ENCODE results near the gene MINPP1. TPM values are rescaled to one million over a fixed set of nuclear protein-coding genes. Genes with fewer than 3 reads are reported as not detected.

The MINPP1 gene
- total RNA-seq, 1 experiment from 2014 or later, result 25.5 TPM

DNA sequence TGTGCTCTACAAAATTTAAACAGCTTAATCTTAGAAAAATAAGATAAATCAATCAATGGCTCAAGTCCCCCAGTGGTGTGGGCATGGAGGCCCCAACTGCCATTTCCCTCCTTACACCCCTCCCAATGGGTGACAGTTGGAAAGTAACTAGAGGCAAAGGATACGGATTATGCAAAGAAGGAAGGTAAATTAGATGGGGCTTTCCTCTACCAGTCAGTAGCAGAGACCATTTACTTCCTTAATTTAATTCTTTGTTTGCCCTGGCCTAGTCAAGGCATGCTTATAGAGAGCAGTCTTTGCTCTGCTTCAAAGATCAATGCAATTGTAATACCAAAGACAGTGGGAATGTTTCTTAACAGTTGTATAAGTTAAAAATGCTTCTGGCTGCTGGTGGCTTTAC lies 91.7 kb downstream of the MINPP1 start:
- TF ChIP-seq, protein P1, sequence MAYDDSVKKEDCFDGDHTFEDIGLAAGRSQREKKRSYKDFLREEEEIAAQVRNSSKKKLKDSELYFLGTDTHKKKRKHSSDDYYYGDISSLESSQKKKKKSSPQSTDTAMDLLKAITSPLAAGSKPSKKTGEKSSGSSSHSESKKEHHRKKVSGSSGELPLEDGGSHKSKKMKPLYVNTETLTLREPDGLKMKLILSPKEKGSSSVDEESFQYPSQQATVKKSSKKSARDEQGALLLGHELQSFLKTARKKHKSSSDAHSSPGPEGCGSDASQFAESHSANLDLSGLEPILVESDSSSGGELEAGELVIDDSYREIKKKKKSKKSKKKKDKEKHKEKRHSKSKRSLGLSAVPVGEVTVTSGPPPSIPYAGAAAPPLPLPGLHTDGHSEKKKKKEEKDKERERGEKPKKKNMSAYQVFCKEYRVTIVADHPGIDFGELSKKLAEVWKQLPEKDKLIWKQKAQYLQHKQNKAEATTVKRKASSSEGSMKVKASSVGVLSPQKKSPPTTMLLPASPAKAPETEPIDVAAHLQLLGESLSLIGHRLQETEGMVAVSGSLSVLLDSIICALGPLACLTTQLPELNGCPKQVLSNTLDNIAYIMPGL (CRISPR knock-in tag; IDR thresholded peaks at IDR 0.05), result no peak
- TF ChIP-seq TCF7 (CRISPR knock-in tag; IDR thresholded peaks at IDR 0.05; ENCODE audit: low read depth), result no peak
- TF ChIP-seq, protein P2, sequence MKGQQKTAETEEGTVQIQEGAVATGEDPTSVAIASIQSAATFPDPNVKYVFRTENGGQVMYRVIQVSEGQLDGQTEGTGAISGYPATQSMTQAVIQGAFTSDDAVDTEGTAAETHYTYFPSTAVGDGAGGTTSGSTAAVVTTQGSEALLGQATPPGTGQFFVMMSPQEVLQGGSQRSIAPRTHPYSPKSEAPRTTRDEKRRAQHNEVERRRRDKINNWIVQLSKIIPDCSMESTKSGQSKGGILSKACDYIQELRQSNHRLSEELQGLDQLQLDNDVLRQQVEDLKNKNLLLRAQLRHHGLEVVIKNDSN (CRISPR knock-in tag; IDR thresholded peaks at IDR 0.05), result no peak
- TF ChIP-seq, protein P3, sequence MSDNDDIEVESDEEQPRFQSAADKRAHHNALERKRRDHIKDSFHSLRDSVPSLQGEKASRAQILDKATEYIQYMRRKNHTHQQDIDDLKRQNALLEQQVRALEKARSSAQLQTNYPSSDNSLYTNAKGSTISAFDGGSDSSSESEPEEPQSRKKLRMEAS (CRISPR knock-in tag; IDR thresholded peaks at IDR 0.05), result no peak
- TF ChIP-seq FOXJ3 (CRISPR knock-in tag; IDR thresholded peaks at IDR 0.05; ENCODE audit: borderline replicate concordance), result no peak
- Mint-ChIP-seq H3K27ac (no peak overlapping the region), H3K27me3 (ENCODE audit: low read depth) (no peaks in the 10 kb centered on the region), H3K9me3 (peaks cover 5% of the 10 kb centered on the region), H3K4me1 (peaks cover 5% of the 10 kb centered on the region; the same call in 1 of the 2 replicates), H3K36me3 (no peaks in the 10 kb centered on the region), H3K4me3 (no peak overlapping the region)
- POLR2A ChIA-PET, result no interaction called here
- DNase-seq (ENCODE audit: low spot score) (no peak), ATAC-seq (no peak)
- CTCF ChIA-PET, result no interaction called here

DNA sequence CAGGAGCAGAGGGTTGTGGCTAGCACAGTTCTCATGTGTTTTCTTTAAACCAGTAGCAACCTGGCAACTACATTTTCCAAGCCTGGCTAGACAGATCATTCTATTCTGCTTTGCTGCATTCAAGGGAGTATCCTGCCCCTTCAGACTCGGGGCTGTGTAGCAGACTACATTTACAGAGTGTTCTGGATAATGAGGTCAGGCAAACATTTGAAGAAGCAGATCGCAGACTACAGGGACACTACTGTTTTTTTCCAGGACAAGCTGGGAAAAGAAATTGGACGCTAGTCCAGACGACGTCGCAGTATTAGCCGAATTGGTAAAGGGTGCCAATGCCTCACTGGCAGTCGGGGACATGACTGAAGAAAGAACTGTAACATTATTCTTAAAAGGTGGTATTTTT lies 94.0 kb downstream of the MINPP1 start:
- ChIA-PET CTCF (no interaction called here), POLR2A (no interaction called here)
- ATAC-seq, result no peak
- DNase-seq (ENCODE audit: low spot score), result no peak
- H3K27ac Mint-ChIP-seq, result no peak overlapping the region
- peaks cover 5% of the 10 kb centered on the region for H3K9me3 Mint-ChIP-seq
- no peaks in the 10 kb centered on the region for H3K36me3 Mint-ChIP-seq
- H3K4me1 Mint-ChIP-seq, result peaks cover 7% of the 10 kb centered on the region
- no peaks in the 10 kb centered on the region; the same call in 1 of the 2 replicates for H3K27me3 Mint-ChIP-seq (ENCODE audit: low read depth)
- H3K4me3 Mint-ChIP-seq, result no peak overlapping the region
- TF ChIP-seq PRRX2 (CRISPR knock-in tag; IDR thresholded peaks at IDR 0.05) (no peak), ZBTB21 (CRISPR knock-in tag; IDR thresholded peaks at IDR 0.05; ENCODE audit: borderline replicate concordance) (no peak), TEAD4 (CRISPR knock-in tag; IDR thresholded peaks at IDR 0.05) (no peak), ZNF416 (CRISPR knock-in tag; IDR thresholded peaks at IDR 0.05) (no peak), ZNF232 (CRISPR knock-in tag; IDR thresholded peaks at IDR 0.05) (no peak), MYBL2 (CRISPR knock-in tag; IDR thresholded peaks at IDR 0.05) (no peak), CBFB (CRISPR knock-in tag; IDR thresholded peaks at IDR 0.05; ENCODE audit: low read depth) (no peak), ZNF396 (CRISPR knock-in tag; IDR thresholded peaks at IDR 0.05; ENCODE audit: borderline replicate concordance) (no peak), SMAD4 (CRISPR knock-in tag; IDR thresholded peaks at IDR 0.05) (no peak), NR2C2 (CRISPR knock-in tag; IDR thresholded peaks at IDR 0.05) (no peak)
- TF ChIP-seq, protein P4, sequence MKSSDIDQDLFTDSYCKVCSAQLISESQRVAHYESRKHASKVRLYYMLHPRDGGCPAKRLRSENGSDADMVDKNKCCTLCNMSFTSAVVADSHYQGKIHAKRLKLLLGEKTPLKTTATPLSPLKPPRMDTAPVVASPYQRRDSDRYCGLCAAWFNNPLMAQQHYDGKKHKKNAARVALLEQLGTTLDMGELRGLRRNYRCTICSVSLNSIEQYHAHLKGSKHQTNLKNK (CRISPR knock-in tag; IDR thresholded peaks at IDR 0.05), result no peak
- TF ChIP-seq, protein P5, sequence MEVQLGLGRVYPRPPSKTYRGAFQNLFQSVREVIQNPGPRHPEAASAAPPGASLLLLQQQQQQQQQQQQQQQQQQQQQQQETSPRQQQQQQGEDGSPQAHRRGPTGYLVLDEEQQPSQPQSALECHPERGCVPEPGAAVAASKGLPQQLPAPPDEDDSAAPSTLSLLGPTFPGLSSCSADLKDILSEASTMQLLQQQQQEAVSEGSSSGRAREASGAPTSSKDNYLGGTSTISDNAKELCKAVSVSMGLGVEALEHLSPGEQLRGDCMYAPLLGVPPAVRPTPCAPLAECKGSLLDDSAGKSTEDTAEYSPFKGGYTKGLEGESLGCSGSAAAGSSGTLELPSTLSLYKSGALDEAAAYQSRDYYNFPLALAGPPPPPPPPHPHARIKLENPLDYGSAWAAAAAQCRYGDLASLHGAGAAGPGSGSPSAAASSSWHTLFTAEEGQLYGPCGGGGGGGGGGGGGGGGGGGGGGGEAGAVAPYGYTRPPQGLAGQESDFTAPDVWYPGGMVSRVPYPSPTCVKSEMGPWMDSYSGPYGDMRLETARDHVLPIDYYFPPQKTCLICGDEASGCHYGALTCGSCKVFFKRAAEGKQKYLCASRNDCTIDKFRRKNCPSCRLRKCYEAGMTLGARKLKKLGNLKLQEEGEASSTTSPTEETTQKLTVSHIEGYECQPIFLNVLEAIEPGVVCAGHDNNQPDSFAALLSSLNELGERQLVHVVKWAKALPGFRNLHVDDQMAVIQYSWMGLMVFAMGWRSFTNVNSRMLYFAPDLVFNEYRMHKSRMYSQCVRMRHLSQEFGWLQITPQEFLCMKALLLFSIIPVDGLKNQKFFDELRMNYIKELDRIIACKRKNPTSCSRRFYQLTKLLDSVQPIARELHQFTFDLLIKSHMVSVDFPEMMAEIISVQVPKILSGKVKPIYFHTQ (CRISPR knock-in tag; IDR thresholded peaks at IDR 0.05), result no peak
- TF ChIP-seq, protein P6, sequence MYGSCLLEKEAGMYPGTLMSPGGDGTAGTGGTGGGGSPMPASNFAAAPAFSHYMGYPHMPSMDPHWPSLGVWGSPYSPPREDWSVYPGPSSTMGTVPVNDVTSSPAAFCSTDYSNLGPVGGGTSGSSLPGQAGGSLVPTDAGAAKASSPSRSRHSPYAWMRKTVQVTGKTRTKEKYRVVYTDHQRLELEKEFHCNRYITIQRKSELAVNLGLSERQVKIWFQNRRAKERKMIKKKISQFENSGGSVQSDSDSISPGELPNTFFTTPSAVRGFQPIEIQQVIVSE (CRISPR knock-in tag; IDR thresholded peaks at IDR 0.05; ENCODE audit: borderline replicate concordance), result no peak
- TF ChIP-seq, protein P7, sequence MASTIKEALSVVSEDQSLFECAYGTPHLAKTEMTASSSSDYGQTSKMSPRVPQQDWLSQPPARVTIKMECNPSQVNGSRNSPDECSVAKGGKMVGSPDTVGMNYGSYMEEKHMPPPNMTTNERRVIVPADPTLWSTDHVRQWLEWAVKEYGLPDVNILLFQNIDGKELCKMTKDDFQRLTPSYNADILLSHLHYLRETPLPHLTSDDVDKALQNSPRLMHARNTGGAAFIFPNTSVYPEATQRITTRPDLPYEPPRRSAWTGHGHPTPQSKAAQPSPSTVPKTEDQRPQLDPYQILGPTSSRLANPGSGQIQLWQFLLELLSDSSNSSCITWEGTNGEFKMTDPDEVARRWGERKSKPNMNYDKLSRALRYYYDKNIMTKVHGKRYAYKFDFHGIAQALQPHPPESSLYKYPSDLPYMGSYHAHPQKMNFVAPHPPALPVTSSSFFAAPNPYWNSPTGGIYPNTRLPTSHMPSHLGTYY (CRISPR knock-in tag; IDR thresholded peaks at IDR 0.05), result no peak
- TF ChIP-seq, protein P8, sequence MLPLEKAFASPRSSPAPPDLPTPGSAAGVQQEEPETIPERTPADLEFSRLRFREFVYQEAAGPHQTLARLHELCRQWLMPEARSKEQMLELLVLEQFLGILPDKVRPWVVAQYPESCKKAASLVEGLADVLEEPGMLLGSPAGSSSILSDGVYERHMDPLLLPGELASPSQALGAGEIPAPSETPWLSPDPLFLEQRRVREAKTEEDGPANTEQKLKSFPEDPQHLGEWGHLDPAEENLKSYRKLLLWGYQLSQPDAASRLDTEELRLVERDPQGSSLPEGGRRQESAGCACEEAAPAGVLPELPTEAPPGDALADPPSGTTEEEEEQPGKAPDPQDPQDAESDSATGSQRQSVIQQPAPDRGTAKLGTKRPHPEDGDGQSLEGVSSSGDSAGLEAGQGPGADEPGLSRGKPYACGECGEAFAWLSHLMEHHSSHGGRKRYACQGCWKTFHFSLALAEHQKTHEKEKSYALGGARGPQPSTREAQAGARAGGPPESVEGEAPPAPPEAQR (CRISPR knock-in tag; IDR thresholded peaks at IDR 0.05), result no peak
- TF ChIP-seq, protein P9, sequence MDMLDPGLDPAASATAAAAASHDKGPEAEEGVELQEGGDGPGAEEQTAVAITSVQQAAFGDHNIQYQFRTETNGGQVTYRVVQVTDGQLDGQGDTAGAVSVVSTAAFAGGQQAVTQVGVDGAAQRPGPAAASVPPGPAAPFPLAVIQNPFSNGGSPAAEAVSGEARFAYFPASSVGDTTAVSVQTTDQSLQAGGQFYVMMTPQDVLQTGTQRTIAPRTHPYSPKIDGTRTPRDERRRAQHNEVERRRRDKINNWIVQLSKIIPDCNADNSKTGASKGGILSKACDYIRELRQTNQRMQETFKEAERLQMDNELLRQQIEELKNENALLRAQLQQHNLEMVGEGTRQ (CRISPR knock-in tag; IDR thresholded peaks at IDR 0.05), result no peak

Measured in WTC11 (cell line).